HEK293T (cell line): ENCODE measurements around the gene ECPAS.
"Not testable (repeated sequence)": the region's sequence is repeated elsewhere in the genome, so short reads cannot be mapped to it uniquely, and the experiment has no call there.

Experiments used
- CTCF ChIA-PET: fragments of 350-600 bp; formaldehyde crosslinking; extraction: SDS; loops from one replicate; lab custom pipeline; 2021; ENCODE audit warnings: antibody characterized with exemption, inconsistent platforms; lab: Yijun Ruan, JAX
- POLR2A ChIA-PET: fragments of 350-600 bp; formaldehyde crosslinking; extraction: SDS; loops from one replicate; lab custom pipeline; 2020; ENCODE audit warnings: antibody characterized with exemption, inconsistent platforms; lab: Yijun Ruan, JAX
- DNase-seq: peaks from one replicate; pipeline ENCODE4 v3.0.0; 2012; ENCODE audit warnings: mixed read lengths; ENCODE audit errors: extremely low spot score
- ARNT ChIP-seq: fragments of 450-650 bp; IDR thresholded peaks from 2 replicates; pipeline ENCODE4 v1.6.1; 2017; ENCODE audit warnings: mild to moderate bottlenecking
- BHLHE40 ChIP-seq: fragments of 450-650 bp; IDR thresholded peaks from 2 replicates; pipeline ENCODE4 v1.6.1; 2016; ENCODE audit warnings: mild to moderate bottlenecking, moderate library complexity, borderline replicate concordance
- CTBP1 ChIP-seq: fragments of 450-650 bp; IDR thresholded peaks from 2 replicates; pipeline ENCODE4 v1.6.1; 2016; ENCODE audit warnings: borderline replicate concordance
- ELF4 ChIP-seq: fragments of 450-650 bp; IDR thresholded peaks from 2 replicates; pipeline ENCODE4 v1.6.1; 2017; ENCODE audit warnings: antibody characterized with exemption
- FOXA1 ChIP-seq: fragments of 450-650 bp; IDR thresholded peaks from 2 replicates; pipeline ENCODE4 v1.6.1; 2016; ENCODE audit warnings: mild to moderate bottlenecking
- FOXK2 ChIP-seq: fragments of 450-650 bp; IDR thresholded peaks from 2 replicates; pipeline ENCODE4 v1.6.1; 2016; ENCODE audit warnings: mild to moderate bottlenecking
- FOXM1 ChIP-seq: fragments of 450-650 bp; IDR thresholded peaks from 2 replicates; pipeline ENCODE4 v1.6.1; 2017; ENCODE audit warnings: mild to moderate bottlenecking, borderline replicate concordance
- HDGF ChIP-seq: fragments of 450-650 bp; IDR thresholded peaks from 2 replicates; pipeline ENCODE4 v1.6.1; 2017; ENCODE audit warnings: antibody characterized with exemption, borderline replicate concordance
- L3MBTL2 ChIP-seq: fragments of 450-650 bp; conservative IDR thresholded peaks from 2 replicates; pipeline ENCODE4 v1.6.1; 2016; ENCODE audit warnings: mild to moderate bottlenecking
- LEF1 ChIP-seq: fragments of 450-650 bp; IDR thresholded peaks from 2 replicates; pipeline ENCODE4 v1.6.1; 2017; ENCODE audit warnings: mild to moderate bottlenecking, borderline replicate concordance
- NFRKB ChIP-seq: fragments of 450-650 bp; IDR thresholded peaks from 2 replicates; pipeline ENCODE4 v1.6.1; 2016; ENCODE audit warnings: mild to moderate bottlenecking, moderate library complexity
- SP1 ChIP-seq: fragments of 450-650 bp; IDR thresholded peaks from 2 replicates; pipeline ENCODE4 v1.6.1; 2017
- SUZ12 ChIP-seq: fragments of 450-650 bp; IDR thresholded peaks from 2 replicates; pipeline ENCODE4 v1.6.1; 2016; ENCODE audit warnings: mild to moderate bottlenecking
- TARDBP ChIP-seq: fragments of 450-650 bp; IDR thresholded peaks from 2 replicates; pipeline ENCODE4 v1.6.1; 2016
- ZNF384 ChIP-seq: fragments of 450-650 bp; IDR thresholded peaks from 2 replicates; pipeline ENCODE4 v1.6.1; 2016
- TF ChIP-seq, protein P1 (sequence below): fragments of 450-650 bp; IDR thresholded peaks from 2 replicates; pipeline ENCODE4 v1.6.1; 2016

The ECPAS gene

DNA sequence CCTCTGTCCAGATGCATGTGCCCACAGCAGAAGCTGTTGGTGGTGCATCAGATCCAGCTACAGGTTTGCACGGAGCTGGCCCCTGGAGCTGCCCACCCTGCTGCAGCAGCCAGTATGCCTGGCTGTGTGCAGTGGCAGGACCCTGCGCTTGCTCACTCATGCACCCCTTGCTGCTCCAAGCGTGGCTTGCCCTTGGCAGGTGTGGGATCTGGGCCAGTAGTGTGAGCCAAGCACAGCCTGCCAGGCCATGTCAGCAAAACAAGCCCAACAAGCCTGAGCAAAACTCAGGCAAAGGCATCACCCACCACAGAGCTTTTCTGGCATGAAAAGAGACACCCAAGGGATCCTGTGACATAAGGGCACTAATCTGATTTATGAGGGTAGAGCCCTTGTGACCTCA is 18.3 kb upstream of the ECPAS start:
- DNase-seq: no peak
- ChIA-PET CTCF (interaction anchor here (0.6 kb wide), 1 partner anchor 104 kb away, joined by 3 read pairs; no protein-coding TSS in a partner anchor), POLR2A (no interaction called here)
- TF ChIP-seq FOXM1: no peak
- no peak for TF ChIP-seq SUZ12
- no peak for TF ChIP-seq TARDBP
- no peak for TF ChIP-seq ARNT
- TF ChIP-seq, protein P1, sequence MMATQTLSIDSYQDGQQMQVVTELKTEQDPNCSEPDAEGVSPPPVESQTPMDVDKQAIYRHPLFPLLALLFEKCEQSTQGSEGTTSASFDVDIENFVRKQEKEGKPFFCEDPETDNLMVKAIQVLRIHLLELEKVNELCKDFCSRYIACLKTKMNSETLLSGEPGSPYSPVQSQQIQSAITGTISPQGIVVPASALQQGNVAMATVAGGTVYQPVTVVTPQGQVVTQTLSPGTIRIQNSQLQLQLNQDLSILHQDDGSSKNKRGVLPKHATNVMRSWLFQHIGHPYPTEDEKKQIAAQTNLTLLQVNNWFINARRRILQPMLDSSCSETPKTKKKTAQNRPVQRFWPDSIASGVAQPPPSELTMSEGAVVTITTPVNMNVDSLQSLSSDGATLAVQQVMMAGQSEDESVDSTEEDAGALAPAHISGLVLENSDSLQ: no peak
- TF ChIP-seq CTBP1: no peak
- no peak for TF ChIP-seq FOXA1
- no peak for TF ChIP-seq L3MBTL2
- no peak for TF ChIP-seq HDGF
- no peak for TF ChIP-seq BHLHE40
- no peak for TF ChIP-seq FOXK2
- TF ChIP-seq LEF1: no peak
- no peak for TF ChIP-seq ZNF384
- no peak for TF ChIP-seq SP1
- no peak for TF ChIP-seq ELF4
- no peak for TF ChIP-seq NFRKB

DNA sequence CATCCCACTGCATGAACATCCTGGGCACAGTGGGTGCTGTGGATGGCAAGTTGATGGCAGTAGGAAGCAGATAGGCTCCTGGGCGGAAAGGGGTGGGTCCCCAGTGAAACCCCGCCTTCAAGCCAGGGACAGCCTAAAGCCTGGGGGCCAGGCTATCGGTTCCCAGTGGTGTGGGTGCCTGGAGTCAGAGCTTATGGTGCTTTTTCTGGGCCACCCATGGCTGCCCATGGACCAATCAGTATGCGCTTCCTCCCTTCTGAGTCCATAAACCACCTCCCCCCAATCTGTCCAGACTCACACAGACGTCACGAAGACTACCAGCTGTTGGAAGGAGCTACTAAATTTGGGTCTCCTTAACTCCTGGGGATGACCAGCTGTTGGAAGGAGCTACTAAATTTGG is 17.5 kb upstream of the ECPAS start:
- ChIA-PET CTCF (no interaction called here), POLR2A (no interaction called here)
- TF ChIP-seq L3MBTL2: no peak
- TF ChIP-seq FOXK2: no peak
- no peak for TF ChIP-seq ZNF384
- TF ChIP-seq ELF4: no peak
- no peak for TF ChIP-seq SUZ12
- TF ChIP-seq SP1: no peak
- TF ChIP-seq BHLHE40: no peak
- TF ChIP-seq, protein P1: no peak
- TF ChIP-seq ARNT: no peak
- no peak for TF ChIP-seq NFRKB
- no peak for TF ChIP-seq CTBP1
- TF ChIP-seq FOXA1: no peak
- no peak for TF ChIP-seq HDGF
- TF ChIP-seq TARDBP: no peak
- TF ChIP-seq FOXM1: no peak
- TF ChIP-seq LEF1: no peak
- no peak for DNase-seq

DNA sequence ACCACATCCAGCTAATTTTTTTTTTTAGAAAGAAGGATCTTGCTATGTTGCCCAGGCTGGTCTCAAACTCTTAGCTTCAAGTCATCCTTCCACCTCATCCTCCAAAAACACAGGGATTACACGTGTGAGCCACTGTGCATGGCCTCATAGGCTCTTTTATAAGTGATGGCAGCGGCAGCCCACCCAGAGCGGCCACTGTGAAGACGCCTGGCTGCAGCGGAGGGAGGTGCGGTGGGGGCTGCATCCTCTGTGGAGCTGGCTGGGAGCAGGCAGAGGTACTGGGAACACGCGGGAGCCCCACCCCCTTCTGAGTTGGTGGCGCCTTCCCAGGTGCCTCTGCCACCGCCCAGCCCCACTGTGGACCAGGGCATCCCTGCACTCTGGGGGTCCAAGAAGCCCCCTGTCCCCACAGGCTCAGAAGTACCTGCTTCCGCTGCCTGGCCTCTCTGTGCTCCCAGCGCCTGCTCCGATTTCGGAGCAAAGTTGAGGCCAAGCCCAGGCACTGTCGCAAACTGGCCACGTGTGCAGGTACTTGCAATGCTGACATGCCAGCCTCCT is 16.9 kb upstream of the ECPAS start:
- ChIA-PET CTCF (no interaction called here), POLR2A (no interaction called here)
- DNase-seq: no peak
- TF ChIP-seq LEF1: no peak
- no peak for TF ChIP-seq TARDBP
- TF ChIP-seq NFRKB: no peak
- TF ChIP-seq FOXK2: no peak
- TF ChIP-seq FOXA1: no peak
- TF ChIP-seq L3MBTL2: no peak
- no peak for TF ChIP-seq HDGF
- no peak for TF ChIP-seq ELF4
- no peak for TF ChIP-seq CTBP1
- TF ChIP-seq, protein P1: no peak
- TF ChIP-seq BHLHE40: no peak
- TF ChIP-seq SP1: no peak
- no peak for TF ChIP-seq ZNF384
- TF ChIP-seq SUZ12: no peak
- TF ChIP-seq FOXM1: no peak
- TF ChIP-seq ARNT: no peak

DNA sequence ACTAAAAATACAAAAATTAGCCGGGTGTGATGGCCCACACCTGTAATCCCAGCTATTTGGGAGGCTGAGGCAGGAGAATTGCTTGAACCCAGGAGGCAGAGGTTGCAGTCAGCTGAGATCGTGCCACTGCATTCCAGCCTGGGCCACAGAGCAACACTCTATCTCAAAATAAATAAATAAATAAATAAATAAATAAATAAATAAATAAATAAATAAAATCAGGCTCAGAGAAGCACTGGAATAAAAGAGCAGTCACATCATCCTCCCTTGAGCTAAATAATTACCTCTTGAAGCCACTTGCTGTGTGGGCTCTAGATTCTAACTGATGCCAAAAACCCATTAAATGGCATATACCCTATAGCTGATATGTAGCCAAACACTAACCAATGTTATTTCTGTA is 13.0 kb upstream of the ECPAS start:
- CTCF ChIA-PET, POLR2A ChIA-PET, DNase-seq: not testable (repeated sequence)

DNA sequence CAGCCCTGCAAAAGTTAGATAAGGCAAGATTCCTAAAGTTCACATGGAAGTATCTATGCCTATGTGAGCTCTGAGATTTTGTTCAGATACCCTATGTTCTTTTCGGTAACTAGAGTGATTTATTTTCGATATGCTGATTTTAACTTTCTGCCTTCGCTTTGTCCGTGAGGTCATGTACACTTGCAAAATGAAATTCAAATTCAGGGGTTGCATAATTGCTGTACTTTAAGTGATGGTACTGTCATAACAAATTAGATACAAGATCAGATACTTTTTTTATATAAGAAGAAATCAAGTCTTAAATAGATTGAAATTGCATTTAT is 350 bp upstream of the ECPAS start:
- CTCF ChIA-PET: no interaction called here
- POLR2A ChIA-PET: no interaction called here
- no peak for TF ChIP-seq CTBP1
- TF ChIP-seq, protein P1: peak; percentile 41; the same call in 1 of the 2 replicates
- DNase-seq: no peak

DNA sequence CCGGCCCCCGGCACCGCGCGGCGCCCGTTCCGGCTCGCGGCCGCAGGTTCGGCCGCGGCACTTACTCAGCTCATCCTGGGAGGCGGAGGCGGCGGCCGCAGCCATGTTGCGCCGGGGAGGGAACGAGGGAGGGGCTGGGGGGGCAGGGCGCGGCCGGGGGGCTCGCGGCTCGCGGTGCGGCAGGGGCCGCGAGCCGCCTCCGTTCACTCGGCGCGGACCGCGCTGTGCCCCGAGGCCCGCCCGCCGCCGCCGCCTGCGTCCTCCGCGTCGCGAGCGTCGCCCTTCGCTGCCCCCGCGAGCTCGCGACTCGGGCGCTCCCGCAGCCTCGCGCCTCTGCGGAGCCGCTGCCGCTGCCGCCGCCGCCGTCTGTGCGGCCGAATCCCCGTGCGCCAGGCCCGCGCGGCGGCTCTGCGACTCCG is 735 bp downstream of the ECPAS start:
- no peak for TF ChIP-seq ZNF384
- TF ChIP-seq FOXM1: peak; percentile 22; the same call in 1 of the 2 replicates
- no peak for TF ChIP-seq SP1
- no peak for TF ChIP-seq LEF1
- POLR2A ChIA-PET: interaction anchor here (0.6 to 1.8 kb wide), 13 partner anchors 9 to 179 kb away, joined by 3 to 6 read pairs (median 3); partner anchors contain the start of gene ZNF483
- DNase-seq: peak; percentile 56
- CTCF ChIA-PET: no interaction called here
